GM10248 (cell line): ENCODE measurements around the gene R3HCC1L.

Experiments
- CTCF ChIA-PET: fragments of 300-600 bp; sonication (Branson Sonifier 250); formaldehyde crosslinking; extraction: SDS; loops from one replicate; lab custom pipeline; 2021; ENCODE audit warnings: antibody characterized with exemption; lab: Yijun Ruan, JAX
- POLR2A ChIA-PET: fragments of 350-650 bp; sonication (Branson Sonifier 250); formaldehyde crosslinking; extraction: SDS; loops from one replicate; lab custom pipeline; 2020; ENCODE audit warnings: antibody characterized with exemption; lab: Yijun Ruan, JAX
- DNase-seq: peaks from one replicate; pipeline ENCODE4 v3.0.0; 2012; ENCODE audit errors: extremely low spot score
- TF ChIP-seq, protein P1 (sequence below): IDR thresholded peaks from 2 replicates; pipeline ENCODE4 v1.5.1; 2012; ENCODE audit warnings: mild to moderate bottlenecking, low read depth; ENCODE audit errors: extremely low read depth, missing control alignments, control extremely low read depth

Gene R3HCC1L

GRCh38 chr10:98154076-98154475 lies 19.6 kb downstream of the R3HCC1L start:
- TF ChIP-seq, protein P1, sequence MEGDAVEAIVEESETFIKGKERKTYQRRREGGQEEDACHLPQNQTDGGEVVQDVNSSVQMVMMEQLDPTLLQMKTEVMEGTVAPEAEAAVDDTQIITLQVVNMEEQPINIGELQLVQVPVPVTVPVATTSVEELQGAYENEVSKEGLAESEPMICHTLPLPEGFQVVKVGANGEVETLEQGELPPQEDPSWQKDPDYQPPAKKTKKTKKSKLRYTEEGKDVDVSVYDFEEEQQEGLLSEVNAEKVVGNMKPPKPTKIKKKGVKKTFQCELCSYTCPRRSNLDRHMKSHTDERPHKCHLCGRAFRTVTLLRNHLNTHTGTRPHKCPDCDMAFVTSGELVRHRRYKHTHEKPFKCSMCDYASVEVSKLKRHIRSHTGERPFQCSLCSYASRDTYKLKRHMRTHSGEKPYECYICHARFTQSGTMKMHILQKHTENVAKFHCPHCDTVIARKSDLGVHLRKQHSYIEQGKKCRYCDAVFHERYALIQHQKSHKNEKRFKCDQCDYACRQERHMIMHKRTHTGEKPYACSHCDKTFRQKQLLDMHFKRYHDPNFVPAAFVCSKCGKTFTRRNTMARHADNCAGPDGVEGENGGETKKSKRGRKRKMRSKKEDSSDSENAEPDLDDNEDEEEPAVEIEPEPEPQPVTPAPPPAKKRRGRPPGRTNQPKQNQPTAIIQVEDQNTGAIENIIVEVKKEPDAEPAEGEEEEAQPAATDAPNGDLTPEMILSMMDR = no peak
- no peak for DNase-seq
- ChIA-PET CTCF (interaction anchor here (0.6 to 1.5 kb wide), 2 partner anchors 16 to 18 kb away, joined by 3 to 8 read pairs; no protein-coding TSS in a partner anchor), POLR2A (no interaction called here)

DNA sequence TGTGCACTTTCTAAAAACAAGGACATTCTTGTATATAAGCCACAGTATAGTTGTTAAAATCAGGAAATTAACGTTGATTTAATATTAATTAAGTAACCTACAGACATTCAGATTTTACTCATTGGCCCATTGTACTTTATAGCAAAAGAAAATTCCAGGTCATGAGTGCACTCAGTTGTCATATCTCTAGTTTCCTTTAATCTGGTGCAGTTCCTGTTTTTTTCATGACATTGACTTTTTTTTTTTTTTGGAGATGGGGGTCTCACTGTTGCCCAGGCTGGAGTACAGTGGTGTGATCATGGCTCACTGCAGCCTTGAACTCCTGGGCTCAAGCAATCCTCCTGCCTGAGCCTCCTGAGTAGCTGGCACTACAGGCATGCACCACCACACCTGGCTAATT lies 24.1 kb downstream of the R3HCC1L start:
- ChIA-PET POLR2A (no interaction called here), CTCF (interaction anchor here (1.4 to 5.3 kb wide), 2 partner anchors 12 to 44 kb away, joined by 4 to 35 read pairs; no protein-coding TSS in a partner anchor)
- no peak for DNase-seq
- TF ChIP-seq, protein P1 = no peak

- no peak for DNase-seq
- ChIA-PET POLR2A (no interaction called here), CTCF (interaction anchor here (0.9 to 1.2 kb wide), 2 partner anchors 13 to 16 kb away, joined by 3 read pairs; no protein-coding TSS in a partner anchor)
- TF ChIP-seq, protein P1 = no peak
Measured at GRCh38 chr10:98163941-98164340, 29.5 kb downstream of the R3HCC1L start.

GRCh38 chr10:98167191-98167590 lies 32.7 kb downstream of the R3HCC1L start:
- CTCF ChIA-PET = interaction anchor here (0.8 to 1.6 kb wide), 4 partner anchors 41 to 142 kb away, joined by 3 to 4 read pairs (median 4); no protein-coding TSS in a partner anchor
- POLR2A ChIA-PET = no interaction called here
- TF ChIP-seq, protein P1 = no peak
- DNase-seq = no peak

DNA sequence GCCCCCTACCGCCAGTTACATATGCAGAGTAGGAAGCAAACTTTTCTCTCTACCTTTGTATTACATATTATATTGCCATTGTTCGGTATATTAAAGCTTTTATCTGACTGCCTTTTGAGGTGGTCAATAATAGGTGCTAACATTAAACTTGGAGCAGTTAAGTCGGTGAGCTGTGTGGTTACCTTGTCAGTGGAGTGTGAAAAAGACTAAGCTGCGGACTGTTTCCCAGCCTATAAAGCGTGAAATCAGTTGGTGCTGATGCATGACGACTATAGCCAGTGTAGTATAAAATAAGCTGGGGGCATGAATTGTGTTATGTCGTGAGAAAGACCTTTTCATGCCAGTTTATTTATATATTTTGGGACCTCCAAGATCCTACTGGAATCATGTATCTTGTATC lies 33.7 kb downstream of the R3HCC1L start:
- CTCF ChIA-PET = interaction anchor here (0.9 to 6.2 kb wide), 6 partner anchors 15 to 257 kb away, joined by 3 to 82 read pairs (median 4); partner anchors contain the start of gene R3HCC1L

DNA sequence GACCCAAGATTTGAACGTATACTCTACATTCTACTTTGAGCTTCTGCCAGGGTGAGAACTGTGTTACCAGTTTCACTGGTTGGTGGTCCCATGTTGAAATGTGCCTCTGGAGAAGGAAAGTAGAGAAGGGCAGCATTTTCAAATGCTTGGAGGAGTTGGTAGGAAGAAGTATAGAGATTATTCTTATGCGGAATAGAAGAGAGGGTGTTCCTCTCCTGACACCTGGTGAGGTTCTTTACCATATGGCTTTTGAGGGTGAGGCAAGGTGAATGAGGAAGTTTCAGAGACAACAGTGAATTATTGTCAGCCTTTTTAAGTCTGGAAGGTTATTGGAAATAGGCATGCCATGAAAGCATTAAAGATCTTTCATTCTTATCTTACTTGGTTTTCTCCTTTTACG lies 34.3 kb downstream of the R3HCC1L start:
- DNase-seq = no peak
- TF ChIP-seq, protein P1 = no peak
- POLR2A ChIA-PET = no interaction called here
- CTCF ChIA-PET = interaction anchor here (0.9 to 6.2 kb wide), 7 partner anchors 14 to 256 kb away, joined by 3 to 82 read pairs (median 5); partner anchors contain the start of gene R3HCC1L

More for the DNA sequence above, 33.7 kb downstream of the R3HCC1L start:
- DNase-seq = no peak
- POLR2A ChIA-PET = no interaction called here
- TF ChIP-seq, protein P1 = no peak

DNA sequence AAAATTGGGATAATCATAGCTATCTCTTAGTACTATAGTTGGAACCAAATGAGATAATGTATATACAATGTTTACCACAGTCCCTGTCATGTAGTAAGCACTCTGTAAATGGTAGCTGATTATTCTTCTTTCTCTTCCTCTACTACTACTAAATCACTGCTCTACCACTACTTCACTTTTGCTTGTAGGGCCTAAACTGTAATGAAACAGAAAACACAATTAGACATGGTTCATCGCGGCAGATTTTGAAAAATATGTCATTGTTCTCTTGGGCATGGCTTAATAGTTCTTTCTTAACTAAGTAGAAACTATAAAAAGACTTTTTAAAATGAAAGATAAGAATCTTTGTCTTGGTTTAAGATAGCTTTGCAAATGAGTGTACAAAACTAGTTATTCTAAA lies 34.9 kb downstream of the R3HCC1L start:
- ChIA-PET CTCF (interaction anchor here (1.0 to 6.2 kb wide), 20 partner anchors 12 to 1443 kb away, joined by 3 to 82 read pairs (median 5); partner anchors contain the start of gene R3HCC1L), POLR2A (no interaction called here)
- TF ChIP-seq, protein P1 = no peak
- DNase-seq = no peak
